Thyroid gland (tissue), 4 donors: ENCODE results near the gene PLEKHA6.

Source experiments
- CTCF ChIP-seq, 6 experiments: fragments of 200-600 bp in 3 of 6; fragments of 450-650 bp in 3 of 6; sonication (generic) in 3 of 6; IDR thresholded peaks; one replicate each; pipeline ENCODE4 v1.5.1; 2016 to 2019; ENCODE audit warnings: antibody characterized with exemption in 6 of 6, mild to moderate bottlenecking in 2 of 6, inconsistent platforms in 1 of 6, moderate library complexity in 1 of 6
- POLR2A ChIP-seq, 2 donors: fragments of 450-650 bp; IDR thresholded peaks; one replicate each; pipeline ENCODE4 v1.6.1; 2017; ENCODE audit warnings: antibody characterized with exemption in 2 of 2, mild to moderate bottlenecking in 2 of 2, moderate library complexity in 1 of 2

- TF ChIP-seq CTCF (IDR thresholded peaks at IDR 0.05) (no peak), POLR2A (IDR thresholded peaks at IDR 0.05) (no peak)
These were observed 76.9 kb downstream of the PLEKHA6 start for GRCh38 chr1:204282761-204283221.
